Measurements from ENCODE around the gene YPEL2.

GRCh38 chr17:59380474-59380873, 49.0 kb downstream of the YPEL2 start:
- TF ChIP-seq, protein P1, sequence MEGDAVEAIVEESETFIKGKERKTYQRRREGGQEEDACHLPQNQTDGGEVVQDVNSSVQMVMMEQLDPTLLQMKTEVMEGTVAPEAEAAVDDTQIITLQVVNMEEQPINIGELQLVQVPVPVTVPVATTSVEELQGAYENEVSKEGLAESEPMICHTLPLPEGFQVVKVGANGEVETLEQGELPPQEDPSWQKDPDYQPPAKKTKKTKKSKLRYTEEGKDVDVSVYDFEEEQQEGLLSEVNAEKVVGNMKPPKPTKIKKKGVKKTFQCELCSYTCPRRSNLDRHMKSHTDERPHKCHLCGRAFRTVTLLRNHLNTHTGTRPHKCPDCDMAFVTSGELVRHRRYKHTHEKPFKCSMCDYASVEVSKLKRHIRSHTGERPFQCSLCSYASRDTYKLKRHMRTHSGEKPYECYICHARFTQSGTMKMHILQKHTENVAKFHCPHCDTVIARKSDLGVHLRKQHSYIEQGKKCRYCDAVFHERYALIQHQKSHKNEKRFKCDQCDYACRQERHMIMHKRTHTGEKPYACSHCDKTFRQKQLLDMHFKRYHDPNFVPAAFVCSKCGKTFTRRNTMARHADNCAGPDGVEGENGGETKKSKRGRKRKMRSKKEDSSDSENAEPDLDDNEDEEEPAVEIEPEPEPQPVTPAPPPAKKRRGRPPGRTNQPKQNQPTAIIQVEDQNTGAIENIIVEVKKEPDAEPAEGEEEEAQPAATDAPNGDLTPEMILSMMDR (IDR thresholded peaks at IDR 0.05) = no peak
- TF ChIP-seq POLR2A (IDR thresholded peaks at IDR 0.05) = no peak

Data from Peyer's patch (tissue), 4 donors.